ENCODE measurements around the gene CEP131.

CEP131 gene

GRCh38 chr17:81182596-81182995 is 40.2 kb downstream of the CEP131 start:
- DNase-seq, result no peak

- no peak for DNase-seq
Observed at GRCh38 chr17:81181811-81182185, 41.0 kb downstream of the CEP131 start.

- DNase-seq, result no peak
Observed at GRCh38 chr17:81180836-81181810, 41.6 kb downstream of the CEP131 start.

GRCh38 chr17:81179861-81180260 is 42.9 kb downstream of the CEP131 start:
- no peak for DNase-seq

- no peak for DNase-seq
Observed at GRCh38 chr17:81179220-81179619, 43.5 kb downstream of the CEP131 start.

GRCh38 chr17:81178136-81179091 is 44.4 kb downstream of the CEP131 start:
- DNase-seq, result no peak

GRCh38 chr17:81176666-81177065 is 46.1 kb downstream of the CEP131 start:
- no peak for DNase-seq

GRCh38 chr17:81173762-81174155 is 49.0 kb downstream of the CEP131 start:
- no peak for DNase-seq

- no peak for DNase-seq
Observed at GRCh38 chr17:81173052-81173761, 49.6 kb downstream of the CEP131 start.

- DNase-seq, result no peak
Observed at GRCh38 chr17:81171941-81172340, 50.8 kb downstream of the CEP131 start.

GRCh38 chr17:81170727-81171494 is 51.9 kb downstream of the CEP131 start:
- DNase-seq, result no peak

- no peak for DNase-seq
Observed at GRCh38 chr17:81169870-81170309, 52.9 kb downstream of the CEP131 start.

- DNase-seq, result no peak
Observed at GRCh38 chr17:81167638-81168037, 55.1 kb downstream of the CEP131 start.

- no peak for DNase-seq
Observed at GRCh38 chr17:81167194-81167524, 55.6 kb downstream of the CEP131 start.

GRCh38 chr17:81166033-81166492 is 56.7 kb downstream of the CEP131 start, which contains the start of gene AATK:
TSS of gene AATK (minus strand) at chr17:81166221. CDS start at chr17:81165992, 229 bp downstream.
- no peak for DNase-seq

- no peak for DNase-seq
Observed at GRCh38 chr17:81165246-81166032, 57.3 kb downstream of the CEP131 start, which contains the start of gene PVALEF. TSS of gene PVALEF (plus strand) at chr17:81165507. CDS start at chr17:81181227, 15,720 bp downstream.

- no peak for DNase-seq
Observed at GRCh38 chr17:81164371-81165245, 58.2 kb downstream of the CEP131 start.

GRCh38 chr17:81163703-81164370 is 58.9 kb downstream of the CEP131 start:
- no peak for DNase-seq

GRCh38 chr17:81163051-81163695 is 59.6 kb downstream of the CEP131 start:
- no peak for DNase-seq
